Lower lobe of right lung (tissue), 2 donors: ENCODE results near the gene LYPD3. TPM values are rescaled to one million over a fixed set of nuclear protein-coding genes. Genes with fewer than 3 reads are reported as not detected.
A peak's percentile ranks its signal among the peaks of the same experiment; 100 is the strongest.

Source experiments
- ATAC-seq, 2 donors: fragments of 200-7000 bp; cut with Tn5 transposase; one replicate each; pipeline ENCODE4 v1.9.1; 2020 to 2022; ENCODE audit warnings: mild to moderate bottlenecking in 2 of 2, moderate library complexity in 2 of 2
- DNase-seq: peaks from one replicate; pipeline ENCODE4 v3.0.0-alpha.2; 2020
- H3K27ac ChIP-seq: fragments of 200-600 bp; one replicate; pipeline ENCODE4 v1.8.0; 2022
- H3K27me3 ChIP-seq: fragments of 200-600 bp; one replicate; pipeline ENCODE4 v1.8.0; 2022; ENCODE audit warnings: low read depth
- H3K36me3 ChIP-seq: fragments of 200-600 bp; one replicate; pipeline ENCODE4 v1.8.0; 2022; ENCODE audit warnings: mild to moderate bottlenecking
- H3K4me1 ChIP-seq: fragments of 200-600 bp; one replicate; pipeline ENCODE4 v1.8.0; 2022
- H3K4me3 ChIP-seq: fragments of 200-600 bp; one replicate; pipeline ENCODE4 v1.8.0; 2022; ENCODE audit warnings: mild to moderate bottlenecking
- H3K9me3 ChIP-seq: fragments of 200-600 bp; one replicate; pipeline ENCODE4 v1.8.0; 2022
- intact Hi-C: fragments of 100-400 bp; cut with DNase I; formaldehyde crosslinking; loops from one replicate; pipeline ENCODE4 v1.11.0; 2022
- total RNA-seq: library from RNA; stranded (reverse); fragmentation: NEBNext Ultra II Directional; extraction: Animal tissue kit (Norgen Biotek cat#: 25700); gene quantifications from one replicate; pipeline ENCODE4 v1.2.1, GENCODE V29; 2021
- TF ChIP-seq, protein P1 (sequence below): fragments of 200-600 bp; IDR thresholded peaks from one replicate; pipeline ENCODE4 v1.8.0; 2022; ENCODE audit warnings: antibody characterized with exemption, mild to moderate bottlenecking
- donor health status: DM: no; HTN: yes; CAD: no; lungs with severe emphysema.

Gene LYPD3
- total RNA-seq, 1 donor from 2014 or later = 0.74 TPM

GRCh38 chr19:43466793-43467192 lies 1.4 kb upstream of the LYPD3 start:
- intact Hi-C loops = no loop called here

DNA sequence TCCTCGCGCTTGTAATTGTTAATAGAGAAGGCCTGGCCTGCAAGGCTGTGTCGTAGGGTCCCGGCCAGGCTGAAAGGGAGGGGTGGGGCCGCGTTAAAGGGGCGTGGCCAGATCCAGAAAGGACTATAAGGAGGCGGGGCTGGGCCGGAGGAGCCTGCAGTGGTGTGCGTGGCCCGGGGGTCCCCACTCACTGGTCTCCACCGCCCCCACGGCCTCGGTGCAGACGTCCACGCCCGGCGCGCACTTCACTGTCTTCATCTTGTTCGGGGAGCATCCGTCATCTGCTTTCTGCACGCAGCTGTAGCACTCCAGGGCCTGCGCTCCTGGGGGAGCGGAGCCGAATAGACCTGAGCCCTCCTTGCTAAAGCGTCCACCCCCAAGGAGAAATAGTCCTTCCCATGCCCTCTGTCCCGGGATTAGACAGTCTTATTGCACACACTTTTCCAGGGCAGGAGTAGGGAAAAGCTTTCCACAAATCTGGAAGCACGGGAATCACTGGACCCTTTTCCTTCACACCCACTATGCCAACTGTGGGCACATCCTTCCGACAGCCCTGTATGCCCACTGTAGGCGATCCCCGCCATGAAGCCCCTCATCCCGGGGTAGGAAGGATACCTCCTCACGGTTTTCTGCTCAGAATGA lies 1.2 kb downstream of the LYPD3 start:
- intact Hi-C loops = no loop called here
- DNase-seq (peak; percentile 85), ATAC-seq (peak; percentile 69 to 72)
- TF ChIP-seq, protein P1, sequence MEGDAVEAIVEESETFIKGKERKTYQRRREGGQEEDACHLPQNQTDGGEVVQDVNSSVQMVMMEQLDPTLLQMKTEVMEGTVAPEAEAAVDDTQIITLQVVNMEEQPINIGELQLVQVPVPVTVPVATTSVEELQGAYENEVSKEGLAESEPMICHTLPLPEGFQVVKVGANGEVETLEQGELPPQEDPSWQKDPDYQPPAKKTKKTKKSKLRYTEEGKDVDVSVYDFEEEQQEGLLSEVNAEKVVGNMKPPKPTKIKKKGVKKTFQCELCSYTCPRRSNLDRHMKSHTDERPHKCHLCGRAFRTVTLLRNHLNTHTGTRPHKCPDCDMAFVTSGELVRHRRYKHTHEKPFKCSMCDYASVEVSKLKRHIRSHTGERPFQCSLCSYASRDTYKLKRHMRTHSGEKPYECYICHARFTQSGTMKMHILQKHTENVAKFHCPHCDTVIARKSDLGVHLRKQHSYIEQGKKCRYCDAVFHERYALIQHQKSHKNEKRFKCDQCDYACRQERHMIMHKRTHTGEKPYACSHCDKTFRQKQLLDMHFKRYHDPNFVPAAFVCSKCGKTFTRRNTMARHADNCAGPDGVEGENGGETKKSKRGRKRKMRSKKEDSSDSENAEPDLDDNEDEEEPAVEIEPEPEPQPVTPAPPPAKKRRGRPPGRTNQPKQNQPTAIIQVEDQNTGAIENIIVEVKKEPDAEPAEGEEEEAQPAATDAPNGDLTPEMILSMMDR = no peak
- peak overlapping the region; percentile 74 for H3K4me3 ChIP-seq
- H3K36me3 ChIP-seq = no peaks in the 10 kb centered on the region
- no peaks in the 10 kb centered on the region for H3K27me3 ChIP-seq
- H3K9me3 ChIP-seq = no peaks in the 10 kb centered on the region
- H3K27ac ChIP-seq = peak overlapping the region; percentile 83
- H3K4me1 ChIP-seq = peaks cover 14% of the 10 kb centered on the region

More at GRCh38 chr19:43466793-43467192, 1.4 kb upstream of the LYPD3 start:
- Histone ChIP-seq H3K27me3 (no peaks in the 10 kb centered on the region), H3K36me3 (no peaks in the 10 kb centered on the region), H3K27ac (no peak overlapping the region), H3K4me3 (no peak overlapping the region), H3K9me3 (no peaks in the 10 kb centered on the region), H3K4me1 (peaks cover 14% of the 10 kb centered on the region)
- TF ChIP-seq, protein P1 = no peak
- ATAC-seq (no peak), DNase-seq (no peak)

- intact Hi-C loops = no loop called here
Observed at GRCh38 chr19:43463381-43464133, 1.9 kb downstream of the LYPD3 start.

DNA sequence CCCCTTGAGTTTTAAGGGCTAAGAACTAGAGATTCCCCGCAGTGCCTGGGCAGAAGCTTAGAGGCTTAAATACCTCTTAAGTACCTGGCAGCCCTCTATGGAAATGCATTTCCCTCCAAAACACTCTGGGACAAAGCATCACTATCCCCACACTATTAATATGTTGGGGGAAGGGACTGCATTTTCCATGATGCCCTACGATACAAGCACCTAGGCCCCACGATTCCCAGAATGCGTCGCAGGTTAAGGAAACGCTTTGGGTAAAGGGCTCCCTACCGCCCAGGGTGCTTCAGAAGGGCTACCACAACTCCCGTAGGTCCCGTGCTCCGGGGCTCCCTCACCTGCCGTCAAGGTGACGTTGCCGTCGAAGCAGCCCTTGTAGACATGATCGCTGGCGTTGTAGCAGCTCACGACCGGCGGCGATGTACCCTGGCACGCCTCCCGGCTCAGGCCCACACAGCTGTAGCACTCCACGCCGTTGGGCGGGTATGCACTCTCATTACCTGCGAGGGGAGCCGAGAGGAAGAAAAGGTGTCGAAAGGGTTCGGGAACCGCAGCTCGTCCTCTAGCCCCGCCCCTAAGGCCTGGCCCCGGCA lies 2.5 kb downstream of the LYPD3 start:
- Histone ChIP-seq H3K36me3 (no peaks in the 10 kb centered on the region), H3K9me3 (no peaks in the 10 kb centered on the region), H3K4me1 (peaks cover 14% of the 10 kb centered on the region), H3K4me3 (peak overlapping the region; percentile 74), H3K27me3 (no peaks in the 10 kb centered on the region), H3K27ac (peak overlapping the region; percentile 83)
- TF ChIP-seq, protein P1 = no peak
- intact Hi-C loops = no loop called here
- DNase-seq (no peak), ATAC-seq (no peak)

More at GRCh38 chr19:43463381-43464133, 1.9 kb downstream of the LYPD3 start:
- Histone ChIP-seq H3K36me3 (no peaks in the 10 kb centered on the region), H3K4me3 (peak overlapping the region; percentile 74), H3K9me3 (no peaks in the 10 kb centered on the region), H3K27ac (peak overlapping the region; percentile 83), H3K27me3 (no peaks in the 10 kb centered on the region), H3K4me1 (peaks cover 14% of the 10 kb centered on the region)
- peak; percentile 97 for ATAC-seq
- peak; percentile 99 for DNase-seq
- TF ChIP-seq, protein P1 = no peak

GRCh38 chr19:43462383-43462782 lies 3.0 kb downstream of the LYPD3 start:
- Histone ChIP-seq H3K4me1 (peaks cover 14% of the 10 kb centered on the region), H3K36me3 (no peaks in the 10 kb centered on the region), H3K27me3 (no peaks in the 10 kb centered on the region), H3K4me3 (no peak overlapping the region), H3K27ac (no peak overlapping the region), H3K9me3 (no peaks in the 10 kb centered on the region)
- intact Hi-C loops = no loop called here
- ATAC-seq = no peak
- DNase-seq = no peak
- TF ChIP-seq, protein P1 = no peak
